H1 (cell line): ENCODE measurements around the gene SLC24A3.

Experiments
- BCL11A ChIP-seq, 2 experiments: IDR thresholded peaks; one replicate each; pipeline ENCODE4 v1.6.1; 2011; ENCODE audit warnings: low read depth in 2 of 2, low read length in 2 of 2, mild to moderate bottlenecking in 2 of 2
- CEBPB ChIP-seq: IDR thresholded peaks from 2 replicates; pipeline ENCODE4 v1.6.1; 2012; ENCODE audit warnings: low read depth, low read length
- EP300 ChIP-seq, 2 experiments: IDR thresholded peaks; 1 replicate in 1 of 2; 2 replicates in 1 of 2; pipeline ENCODE4 v1.6.1; 2011 to 2012; ENCODE audit warnings: low read depth in 2 of 2, low read length in 2 of 2, mild to moderate bottlenecking in 2 of 2, borderline replicate concordance in 1 of 2, inconsistent platforms in 1 of 2, moderate library complexity in 1 of 2
- EZH2 ChIP-seq: fragments of 200-600 bp; sonication (generic); IDR thresholded peaks from 2 replicates; pipeline ENCODE4 v1.7.1; 2012; ENCODE audit warnings: low read depth, mild to moderate bottlenecking, moderate library complexity, low read length, inconsistent platforms; ENCODE audit not compliant: severe bottlenecking
- GTF2F1 ChIP-seq: IDR thresholded peaks from 2 replicates; pipeline ENCODE4 v1.6.1; 2012; ENCODE audit warnings: low read depth, low read length, improper control_type of control experiment, borderline replicate concordance
- POLR2A ChIP-seq, 2 experiments: IDR thresholded peaks; 1 replicate in 1 of 2; 2 replicates in 1 of 2; pipeline ENCODE4 v1.6.1; 2011; ENCODE audit warnings: low read depth in 2 of 2, low read length in 2 of 2, mild to moderate bottlenecking in 2 of 2; ENCODE audit errors: control extremely low read depth in 1 of 2
- SP2 ChIP-seq: IDR thresholded peaks from 2 replicates; pipeline ENCODE4 v1.6.1; 2012; ENCODE audit warnings: mild to moderate bottlenecking, low read length, inconsistent platforms
- TF ChIP-seq, protein P1 (sequence below), 3 experiments: IDR thresholded peaks; 1 replicate in 2 of 3; 2 replicates in 1 of 3; pipeline versions ENCODE4 v1.5.1 to v1.6.1; 2011; ENCODE audit warnings: low read length in 3 of 3, mild to moderate bottlenecking in 3 of 3, inconsistent platforms in 2 of 3, low read depth in 1 of 3, moderate library complexity in 1 of 3; ENCODE audit not compliant: insufficient read depth in 1 of 3; ENCODE audit errors: control extremely low read depth in 1 of 3

DNA sequence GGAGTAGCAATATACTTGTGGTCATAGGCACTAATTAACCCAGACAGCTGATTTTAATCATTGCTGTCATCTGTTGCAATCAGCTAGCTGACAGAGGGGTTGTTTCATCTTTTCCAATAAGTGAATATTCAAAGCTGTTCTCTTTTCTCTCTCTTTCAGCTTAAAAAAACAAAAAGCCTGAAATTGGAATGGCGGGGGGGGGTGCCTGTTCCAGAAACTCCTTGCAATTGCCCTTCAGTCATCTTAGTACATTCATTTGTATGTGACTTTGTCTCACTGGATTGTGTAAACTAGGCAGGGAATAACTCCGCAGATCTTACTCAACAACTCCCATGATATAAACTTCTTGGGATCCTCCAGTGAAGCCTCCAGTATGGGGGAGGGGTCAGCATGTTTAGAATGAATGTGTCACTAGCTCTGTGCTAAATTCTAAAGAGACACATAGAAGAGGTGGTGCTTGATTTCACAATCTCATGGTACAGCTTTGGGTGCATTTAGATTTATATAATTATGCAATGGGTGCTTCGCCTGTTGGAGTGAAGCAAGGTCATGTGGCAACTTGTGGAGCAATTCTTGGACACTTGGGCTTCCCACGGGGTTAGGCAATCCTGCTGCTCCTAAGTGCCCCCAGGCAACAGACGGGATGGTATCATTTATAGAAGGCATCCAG is 40.1 kb downstream of the SLC24A3 start:
- TF ChIP-seq SP2: no peak
- TF ChIP-seq EZH2: no peak
- TF ChIP-seq, protein P1, sequence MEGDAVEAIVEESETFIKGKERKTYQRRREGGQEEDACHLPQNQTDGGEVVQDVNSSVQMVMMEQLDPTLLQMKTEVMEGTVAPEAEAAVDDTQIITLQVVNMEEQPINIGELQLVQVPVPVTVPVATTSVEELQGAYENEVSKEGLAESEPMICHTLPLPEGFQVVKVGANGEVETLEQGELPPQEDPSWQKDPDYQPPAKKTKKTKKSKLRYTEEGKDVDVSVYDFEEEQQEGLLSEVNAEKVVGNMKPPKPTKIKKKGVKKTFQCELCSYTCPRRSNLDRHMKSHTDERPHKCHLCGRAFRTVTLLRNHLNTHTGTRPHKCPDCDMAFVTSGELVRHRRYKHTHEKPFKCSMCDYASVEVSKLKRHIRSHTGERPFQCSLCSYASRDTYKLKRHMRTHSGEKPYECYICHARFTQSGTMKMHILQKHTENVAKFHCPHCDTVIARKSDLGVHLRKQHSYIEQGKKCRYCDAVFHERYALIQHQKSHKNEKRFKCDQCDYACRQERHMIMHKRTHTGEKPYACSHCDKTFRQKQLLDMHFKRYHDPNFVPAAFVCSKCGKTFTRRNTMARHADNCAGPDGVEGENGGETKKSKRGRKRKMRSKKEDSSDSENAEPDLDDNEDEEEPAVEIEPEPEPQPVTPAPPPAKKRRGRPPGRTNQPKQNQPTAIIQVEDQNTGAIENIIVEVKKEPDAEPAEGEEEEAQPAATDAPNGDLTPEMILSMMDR (IDR thresholded peaks at IDR 0.05; ENCODE audit: control extremely low read depth in 1 of 3, insufficient read depth in 1 of 3, low read depth in 1 of 3, low read length in 3 of 3): no peak
- TF ChIP-seq EP300 (IDR thresholded peaks at IDR 0.05; ENCODE audit: borderline replicate concordance in 1 of 2, low read depth in 2 of 2, low read length in 2 of 2): no peak
- no peak for TF ChIP-seq POLR2A (IDR thresholded peaks at IDR 0.05; ENCODE audit: control extremely low read depth in 1 of 2, low read depth in 2 of 2, low read length in 2 of 2)
- no peak for TF ChIP-seq GTF2F1
- no peak for TF ChIP-seq BCL11A (IDR thresholded peaks at IDR 0.05; ENCODE audit: low read depth in 2 of 2, low read length in 2 of 2)
- TF ChIP-seq CEBPB: no peak
